Measurements from ENCODE around the gene SLC2A13.

The SLC2A13 gene

GRCh38 chr12:39839072-39839471, 266.8 kb downstream of the SLC2A13 start:
- H3K27me3 ChIP-seq (ENCODE audit: control insufficient read depth in 1 of 2, insufficient read depth in 1 of 2, low read length in 2 of 2) = no peaks in the 10 kb centered on the region
- H2AK5ac ChIP-seq (ENCODE audit: low read length, severe bottlenecking) = no peak overlapping the region
- 100% methylated on average over 4 of the region's 6 CpGs for WGBS

GRCh38 chr12:39835517-39836489, 270.1 kb downstream of the SLC2A13 start:
- Histone ChIP-seq H3K79me1 (replicated peaks; ENCODE audit: low read length, poor library complexity, severe bottlenecking) (no peaks in the 10 kb centered on the region), H2BK15ac (ENCODE audit: low read depth, poor library complexity, severe bottlenecking) (no peak overlapping the region), H2BK12ac (ENCODE audit: low read length in 2 of 2) (no peak overlapping the region), H3K4ac (ENCODE audit: low read depth in 1 of 2, low read length in 2 of 2) (no peak overlapping the region), H3K9me3 (ENCODE audit: control insufficient read depth, low read length) (no peaks in the 10 kb centered on the region), H3K27me3 (ENCODE audit: control insufficient read depth in 1 of 2, insufficient read depth in 1 of 2, low read length in 2 of 2) (no peaks in the 10 kb centered on the region), H3K14ac (ENCODE audit: low read length in 2 of 2) (no peak overlapping the region), H4K8ac (ENCODE audit: low read length) (no peak overlapping the region), H2AFZ (ENCODE audit: low read depth, low read length) (no peak overlapping the region), H4K91ac (ENCODE audit: low read length) (no peak overlapping the region), H3K4me2 (ENCODE audit: low read length, poor library complexity, severe bottlenecking) (no peak overlapping the region), H3K23ac (ENCODE audit: low read length in 2 of 2) (no peak overlapping the region), H2BK120ac (ENCODE audit: low read depth, low read length) (no peak overlapping the region), H2AK5ac (ENCODE audit: low read length, severe bottlenecking) (no peak overlapping the region), H3K4me3 (ENCODE audit: insufficient read depth in 1 of 2, low read depth in 1 of 2, low read length in 2 of 2) (no peak overlapping the region), H3K4me1 (ENCODE audit: control insufficient read depth, insufficient read depth, low read depth, low read length) (peaks cover 1% of the 10 kb centered on the region), H3K27ac (ENCODE audit: low read length, poor library complexity, severe bottlenecking) (no peak overlapping the region), H2BK5ac (ENCODE audit: low read depth, low read length, poor library complexity, severe bottlenecking) (no peak overlapping the region), H3K18ac (ENCODE audit: low read depth in 1 of 2, low read length in 2 of 2) (no peak overlapping the region), H3K9ac (ENCODE audit: low read length) (no peak overlapping the region), H3K36me3 (ENCODE audit: control insufficient read depth in 1 of 2, insufficient read depth in 2 of 2, low read depth in 1 of 2, low read length in 2 of 2) (no peaks in the 10 kb centered on the region)
- 95% methylated on average over 1 of the region's 4 CpGs for WGBS
- no peak for DNase-seq

More at GRCh38 chr12:39839072-39839471, 266.8 kb downstream of the SLC2A13 start:
- H3K4me1 ChIP-seq (ENCODE audit: control insufficient read depth, insufficient read depth, low read depth, low read length) = no peaks in the 10 kb centered on the region
- H2BK12ac ChIP-seq (ENCODE audit: low read length in 2 of 2) = no peak overlapping the region
- no peak overlapping the region for H3K4me3 ChIP-seq (ENCODE audit: insufficient read depth in 1 of 2, low read depth in 1 of 2, low read length in 2 of 2)
- H2BK5ac ChIP-seq (ENCODE audit: low read depth, low read length, poor library complexity, severe bottlenecking) = no peak overlapping the region
- H3K27ac ChIP-seq (ENCODE audit: low read length, poor library complexity, severe bottlenecking) = no peak overlapping the region
- no peaks in the 10 kb centered on the region for H3K9me3 ChIP-seq (ENCODE audit: control insufficient read depth, low read length)
- no peak overlapping the region for H4K91ac ChIP-seq (ENCODE audit: low read length)
- H3K36me3 ChIP-seq (ENCODE audit: control insufficient read depth in 1 of 2, insufficient read depth in 2 of 2, low read depth in 1 of 2, low read length in 2 of 2) = no peaks in the 10 kb centered on the region
- no peak overlapping the region for H3K23ac ChIP-seq (ENCODE audit: low read length in 2 of 2)
- H2BK120ac ChIP-seq (ENCODE audit: low read depth, low read length) = no peak overlapping the region
- H4K8ac ChIP-seq (ENCODE audit: low read length) = no peak overlapping the region
- no peak overlapping the region for H3K4me2 ChIP-seq (ENCODE audit: low read length, poor library complexity, severe bottlenecking)
- no peak overlapping the region for H2AFZ ChIP-seq (ENCODE audit: low read depth, low read length)
- H3K9ac ChIP-seq (ENCODE audit: low read length) = no peak overlapping the region
- H3K79me1 ChIP-seq (replicated peaks; ENCODE audit: low read length, poor library complexity, severe bottlenecking) = no peaks in the 10 kb centered on the region
- DNase-seq = no peak
- no peak overlapping the region for H2BK15ac ChIP-seq (ENCODE audit: low read depth, poor library complexity, severe bottlenecking)
- H3K18ac ChIP-seq (ENCODE audit: low read depth in 1 of 2, low read length in 2 of 2) = no peak overlapping the region
- H3K14ac ChIP-seq (ENCODE audit: low read length in 2 of 2) = no peak overlapping the region
- H3K4ac ChIP-seq (ENCODE audit: low read depth in 1 of 2, low read length in 2 of 2) = no peak overlapping the region

- Histone ChIP-seq H3K36me3 (ENCODE audit: control insufficient read depth in 1 of 2, insufficient read depth in 2 of 2, low read depth in 1 of 2, low read length in 2 of 2) (no peaks in the 10 kb centered on the region), H3K9me3 (ENCODE audit: control insufficient read depth, low read length) (no peaks in the 10 kb centered on the region), H2BK120ac (ENCODE audit: low read depth, low read length) (no peak overlapping the region), H2BK15ac (ENCODE audit: low read depth, poor library complexity, severe bottlenecking) (no peak overlapping the region), H2BK12ac (ENCODE audit: low read length in 2 of 2) (no peak overlapping the region), H3K14ac (ENCODE audit: low read length in 2 of 2) (no peak overlapping the region), H3K4me3 (ENCODE audit: insufficient read depth in 1 of 2, low read depth in 1 of 2, low read length in 2 of 2) (no peak overlapping the region), H4K91ac (ENCODE audit: low read length) (no peak overlapping the region), H4K8ac (ENCODE audit: low read length) (no peak overlapping the region), H2AK5ac (ENCODE audit: low read length, severe bottlenecking) (no peak overlapping the region), H2BK5ac (ENCODE audit: low read depth, low read length, poor library complexity, severe bottlenecking) (no peak overlapping the region), H3K4me1 (ENCODE audit: control insufficient read depth, insufficient read depth, low read depth, low read length) (peaks cover 1% of the 10 kb centered on the region), H3K9ac (ENCODE audit: low read length) (no peak overlapping the region), H3K4me2 (ENCODE audit: low read length, poor library complexity, severe bottlenecking) (no peak overlapping the region), H3K23ac (ENCODE audit: low read length in 2 of 2) (no peak overlapping the region), H3K4ac (ENCODE audit: low read depth in 1 of 2, low read length in 2 of 2) (no peak overlapping the region), H3K27ac (ENCODE audit: low read length, poor library complexity, severe bottlenecking) (no peak overlapping the region), H2AFZ (ENCODE audit: low read depth, low read length) (no peak overlapping the region), H3K79me1 (replicated peaks; ENCODE audit: low read length, poor library complexity, severe bottlenecking) (no peaks in the 10 kb centered on the region), H3K27me3 (ENCODE audit: control insufficient read depth in 1 of 2, insufficient read depth in 1 of 2, low read length in 2 of 2) (no peaks in the 10 kb centered on the region), H3K18ac (ENCODE audit: low read depth in 1 of 2, low read length in 2 of 2) (no peak overlapping the region)
- 92% methylated on average over 1 of the region's 1 CpG for WGBS
- peak; percentile 11 for DNase-seq
Observed at GRCh38 chr12:39831587-39832315, 274.1 kb downstream of the SLC2A13 start.

- H3K79me1 ChIP-seq (replicated peaks; ENCODE audit: low read length, poor library complexity, severe bottlenecking) = no peaks in the 10 kb centered on the region
- no peak overlapping the region for H3K9ac ChIP-seq (ENCODE audit: low read length)
- H2BK120ac ChIP-seq (ENCODE audit: low read depth, low read length) = no peak overlapping the region
- no peak overlapping the region for H3K4me3 ChIP-seq (ENCODE audit: insufficient read depth in 1 of 2, low read depth in 1 of 2, low read length in 2 of 2)
- no peak overlapping the region for H3K4ac ChIP-seq (ENCODE audit: low read depth in 1 of 2, low read length in 2 of 2)
- no peak overlapping the region for H3K23ac ChIP-seq (ENCODE audit: low read length in 2 of 2)
- H3K27ac ChIP-seq (ENCODE audit: low read length, poor library complexity, severe bottlenecking) = no peak overlapping the region
- no peak overlapping the region for H2BK12ac ChIP-seq (ENCODE audit: low read length in 2 of 2)
- peaks cover 1% of the 10 kb centered on the region for H3K4me1 ChIP-seq (ENCODE audit: control insufficient read depth, insufficient read depth, low read depth, low read length)
- H3K27me3 ChIP-seq (ENCODE audit: control insufficient read depth in 1 of 2, insufficient read depth in 1 of 2, low read length in 2 of 2) = no peaks in the 10 kb centered on the region
- DNase-seq = no peak
- H2BK15ac ChIP-seq (ENCODE audit: low read depth, poor library complexity, severe bottlenecking) = no peak overlapping the region
- 94% methylated on average over 4 of the region's 5 CpGs for WGBS
- no peak overlapping the region for H2AK5ac ChIP-seq (ENCODE audit: low read length, severe bottlenecking)
- H4K91ac ChIP-seq (ENCODE audit: low read length) = no peak overlapping the region
- H3K36me3 ChIP-seq (ENCODE audit: control insufficient read depth in 1 of 2, insufficient read depth in 2 of 2, low read depth in 1 of 2, low read length in 2 of 2) = no peaks in the 10 kb centered on the region
- no peak overlapping the region for H3K14ac ChIP-seq (ENCODE audit: low read length in 2 of 2)
- no peaks in the 10 kb centered on the region for H3K9me3 ChIP-seq (ENCODE audit: control insufficient read depth, low read length)
- no peak overlapping the region for H3K18ac ChIP-seq (ENCODE audit: low read depth in 1 of 2, low read length in 2 of 2)
- H2BK5ac ChIP-seq (ENCODE audit: low read depth, low read length, poor library complexity, severe bottlenecking) = no peak overlapping the region
- H4K8ac ChIP-seq (ENCODE audit: low read length) = no peak overlapping the region
- no peak overlapping the region for H3K4me2 ChIP-seq (ENCODE audit: low read length, poor library complexity, severe bottlenecking)
- H2AFZ ChIP-seq (ENCODE audit: low read depth, low read length) = no peak overlapping the region
Observed at GRCh38 chr12:39830852-39831520, 274.9 kb downstream of the SLC2A13 start.

All from mesenchymal stem cell (in vitro differentiated cells and primary cell).